NCI-H526 treated with DMSO at 0.1 percent for 48 hours (cell line): ENCODE data around the gene ARFGEF3.
"Not testable (repeated sequence)": the region's sequence is repeated elsewhere in the genome, so short reads cannot be mapped to it uniquely, and the experiment has no call there.

Experiments used
- DNase-seq: peaks from one replicate; lab custom pipeline; 2025; lab: John Stamatoyannopoulos, UW

The ARFGEF3 gene

DNA sequence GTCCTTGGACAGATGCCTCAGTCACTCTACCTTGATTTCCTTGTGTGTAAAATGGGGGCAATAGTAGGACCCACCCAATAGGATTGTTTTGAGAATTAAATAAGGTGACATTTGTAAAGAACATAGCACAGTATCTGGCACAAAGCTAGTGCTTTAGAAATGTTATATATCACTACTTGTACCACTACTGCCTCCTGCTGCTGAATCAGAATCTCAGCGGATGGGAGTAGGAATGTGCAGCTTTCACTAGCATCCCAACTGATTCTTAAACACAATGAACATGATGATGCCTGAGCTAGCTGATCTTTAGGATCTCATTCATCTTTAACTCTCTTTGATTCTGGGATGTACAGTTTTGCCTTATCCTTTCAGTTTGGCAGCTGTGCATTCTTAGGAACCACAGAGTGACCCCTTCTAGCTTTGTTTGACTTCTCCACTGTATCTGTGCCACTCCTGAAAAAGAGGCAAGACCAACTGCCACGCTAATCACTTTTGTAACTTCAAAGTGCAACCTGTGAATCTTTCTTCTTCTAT lies 49.4 kb downstream of the ARFGEF3 start:
- DNase-seq, result no peak

DNA sequence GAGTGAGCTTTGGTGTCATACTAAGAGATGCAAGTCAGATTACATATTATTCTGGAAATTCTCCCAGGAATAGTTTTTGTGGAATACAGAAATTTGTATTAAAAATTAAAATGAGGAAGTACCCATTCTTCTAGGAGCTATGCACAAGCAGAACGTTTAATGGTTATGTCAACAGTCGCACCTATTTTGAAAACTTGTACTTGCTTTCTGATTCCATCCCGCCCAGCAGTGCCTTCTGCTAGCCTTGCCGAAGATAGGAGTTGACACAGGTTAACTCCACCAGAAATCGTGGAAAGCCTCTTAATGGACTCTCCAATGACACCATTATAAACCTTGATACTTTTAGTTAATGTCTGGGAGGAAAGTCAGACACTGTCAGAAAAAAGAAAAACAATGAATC lies 49.9 kb downstream of the ARFGEF3 start:
- DNase-seq, result no peak

DNA sequence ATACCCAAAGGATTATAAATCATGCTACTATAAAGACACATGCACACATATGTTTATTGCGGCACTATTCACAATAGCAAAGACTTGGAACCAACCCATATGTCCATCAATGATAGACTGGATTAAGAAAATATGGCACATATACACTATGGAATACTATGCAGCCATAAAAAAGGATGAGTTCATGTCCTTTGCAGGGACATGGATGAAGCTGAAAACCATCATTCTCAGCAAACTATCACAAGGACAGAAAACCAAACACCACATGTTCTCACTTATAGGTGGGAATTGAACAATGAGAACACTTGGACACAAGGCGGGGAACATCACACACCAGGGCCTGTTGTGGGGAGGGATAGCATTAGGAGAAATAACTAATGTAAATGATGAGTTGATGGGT lies 50.8 kb downstream of the ARFGEF3 start:
- DNase-seq, result not testable (repeated sequence)

DNA sequence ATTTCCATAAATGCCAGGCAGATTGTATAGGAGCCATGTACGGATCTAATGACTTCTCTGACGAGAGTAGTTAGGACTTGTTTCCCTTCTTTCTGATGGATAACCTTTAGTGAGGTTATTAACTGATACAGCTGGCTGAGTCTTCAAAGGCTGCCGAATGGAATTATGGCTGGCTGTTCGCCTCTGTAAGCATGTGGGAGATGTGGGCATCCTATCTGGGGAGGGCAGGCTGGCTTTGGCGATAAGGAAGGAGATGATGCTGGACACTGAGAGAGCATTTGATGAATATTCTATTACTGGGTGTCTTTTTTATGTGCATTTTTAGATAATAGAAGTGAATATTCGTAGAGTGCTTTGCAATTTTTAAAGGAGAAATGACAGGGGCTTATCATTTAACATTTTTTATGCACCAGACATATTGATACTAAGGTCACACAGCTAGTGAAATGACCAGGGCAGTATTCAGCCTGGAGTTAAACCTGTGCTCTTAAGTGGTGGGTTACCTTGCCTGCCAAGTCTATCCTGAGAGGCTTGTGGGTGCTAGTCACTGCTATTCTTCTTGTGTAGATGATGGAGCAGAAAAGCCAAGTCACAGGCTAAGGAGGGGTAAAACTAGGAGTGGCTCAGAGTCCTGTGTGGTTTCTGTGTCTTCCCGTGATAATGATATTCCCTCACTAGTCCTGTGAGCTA lies 53.5 kb downstream of the ARFGEF3 start:
- DNase-seq, result no peak

DNA sequence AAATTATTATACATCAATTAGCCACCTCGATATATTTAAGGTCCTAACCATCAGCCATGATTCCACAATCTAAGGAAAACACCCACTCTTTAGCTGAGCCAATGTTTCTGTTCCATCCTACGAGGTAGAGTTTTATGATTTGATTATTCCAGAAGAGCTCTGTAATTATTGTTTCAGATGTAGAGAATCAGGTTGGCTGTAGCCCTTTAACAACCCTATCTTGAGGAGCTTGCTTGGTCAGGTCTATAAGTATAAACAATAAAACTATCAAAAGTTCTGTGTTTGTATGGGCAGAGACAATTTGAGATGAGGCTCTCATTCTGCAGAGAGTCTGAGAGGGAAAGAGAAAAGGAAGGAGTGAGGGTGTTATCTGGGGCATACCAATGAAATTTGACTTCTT lies 56.7 kb downstream of the ARFGEF3 start, which contains the start of gene PBOV1:
TSS of gene PBOV1 (minus strand) at position 43 of the 400 bp plus-strand sequence. CDS start 96 bp downstream, outside the sequence.
- no peak for DNase-seq

DNA sequence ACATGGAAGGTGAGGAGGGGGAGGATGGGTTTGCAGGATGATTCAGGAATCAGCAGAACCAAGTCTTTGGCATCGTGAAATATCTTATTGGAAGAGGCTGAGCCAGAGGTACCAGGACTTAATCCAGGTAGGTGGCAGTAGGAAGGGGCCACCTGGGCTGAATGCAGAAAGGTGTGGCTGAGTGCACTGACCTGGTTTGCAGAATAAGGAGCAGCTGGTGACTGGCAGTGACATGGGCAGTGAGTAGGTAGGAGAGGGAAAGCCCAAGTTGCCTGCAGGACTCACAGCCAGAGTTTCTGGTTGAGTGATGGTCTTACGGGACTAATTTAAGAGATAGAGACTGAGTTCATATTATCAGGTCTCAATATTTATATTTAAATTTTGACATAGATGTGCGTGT lies 57.7 kb downstream of the ARFGEF3 start:
- DNase-seq, result no peak

DNA sequence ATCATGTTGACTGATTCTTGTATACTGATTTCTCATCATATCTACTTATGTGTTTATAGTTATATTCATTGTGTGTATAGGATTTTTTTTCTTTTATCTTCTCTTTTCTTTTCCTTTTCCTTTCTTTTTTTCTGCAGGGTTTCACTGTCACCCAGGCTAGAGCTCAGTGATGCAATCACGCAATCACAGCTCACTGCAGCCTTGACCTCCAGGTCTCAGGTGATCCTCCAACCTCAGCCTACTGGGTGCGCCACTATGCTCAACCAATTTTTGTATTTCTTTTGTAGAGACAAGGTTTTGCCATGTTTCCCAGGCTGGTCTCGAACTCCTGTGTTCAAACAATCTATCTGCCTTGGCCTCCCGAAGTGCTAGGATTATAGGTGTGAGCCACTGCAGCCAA lies 58.2 kb downstream of the ARFGEF3 start:
- DNase-seq, result no peak

DNA sequence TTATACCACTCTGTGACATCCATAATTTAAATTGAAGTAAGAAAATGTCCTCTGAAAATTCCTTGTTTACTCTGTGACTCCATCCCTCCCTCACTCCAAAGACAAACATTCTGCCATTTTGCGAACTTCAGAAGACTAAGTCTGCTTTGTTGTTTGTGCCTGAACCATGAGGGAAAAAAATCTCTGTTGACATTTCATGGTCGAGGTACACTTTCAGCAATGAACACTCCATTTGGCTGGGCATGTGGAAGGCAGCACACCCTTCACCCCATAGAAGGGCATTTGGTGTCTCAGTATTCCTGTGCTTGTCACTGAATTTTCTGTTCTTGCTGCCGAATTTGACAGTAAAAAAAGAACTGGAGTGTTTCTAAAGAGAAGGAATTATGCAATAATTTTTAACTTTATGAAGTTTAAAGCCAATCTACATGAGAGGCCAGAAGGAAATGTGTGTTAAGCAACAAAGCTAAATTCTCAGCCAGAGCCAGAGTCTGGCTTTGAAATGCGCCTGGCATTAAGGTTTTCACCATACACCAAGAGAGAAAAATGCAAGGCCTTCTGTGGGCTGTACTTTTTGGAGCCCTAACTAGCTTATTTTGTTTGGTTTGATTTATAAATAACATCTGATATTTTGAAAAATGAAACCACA lies 61.3 kb downstream of the ARFGEF3 start:
- no peak for DNase-seq

DNA sequence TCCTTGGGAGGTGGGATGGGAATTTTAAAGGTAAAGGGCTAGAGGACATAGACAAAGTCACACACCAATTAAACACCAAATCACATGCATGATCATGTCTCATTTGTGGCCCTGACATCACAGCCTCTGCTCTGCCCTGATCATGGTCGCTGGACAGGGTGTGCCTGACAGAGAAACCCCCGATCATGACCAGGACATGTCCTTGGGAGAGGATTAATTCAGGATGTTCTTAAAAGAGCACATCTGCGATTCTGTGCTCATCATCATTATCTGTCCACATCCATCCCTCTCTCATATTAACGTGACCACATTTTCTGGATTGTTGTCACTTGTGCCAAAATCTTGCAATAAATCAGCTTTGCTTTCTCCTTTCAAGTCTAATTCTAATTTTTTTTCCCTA lies 64.2 kb downstream of the ARFGEF3 start:
- no peak for DNase-seq

DNA sequence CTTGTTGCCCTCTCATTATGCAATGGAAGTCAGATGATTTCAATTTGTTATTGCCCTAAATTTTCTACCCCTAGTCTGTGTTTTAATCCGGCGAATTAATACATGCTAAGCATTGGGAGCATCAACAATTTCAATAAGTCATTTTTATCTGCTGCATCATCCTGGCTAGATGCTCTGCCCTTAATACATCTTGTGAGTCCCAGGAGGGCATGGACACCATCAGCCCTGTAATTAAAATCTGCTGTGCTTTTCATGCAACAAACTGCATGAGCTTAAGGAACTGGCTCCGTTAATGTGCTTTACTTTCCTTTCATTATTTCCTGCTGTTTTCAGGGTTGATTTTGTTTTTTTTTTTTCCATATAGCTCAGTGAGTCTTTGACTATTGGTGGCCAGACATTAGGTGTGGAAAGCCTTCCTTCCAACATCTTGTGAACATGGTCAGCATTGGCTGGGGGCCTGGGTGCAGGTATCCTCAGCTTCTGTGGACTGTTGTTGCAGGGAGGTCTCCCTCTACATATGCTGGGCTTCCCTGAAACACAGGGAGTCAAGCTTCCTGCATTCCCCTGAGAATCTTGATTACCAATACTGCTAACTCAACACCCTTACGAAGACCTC lies 65.1 kb downstream of the ARFGEF3 start:
- DNase-seq, result no peak

DNA sequence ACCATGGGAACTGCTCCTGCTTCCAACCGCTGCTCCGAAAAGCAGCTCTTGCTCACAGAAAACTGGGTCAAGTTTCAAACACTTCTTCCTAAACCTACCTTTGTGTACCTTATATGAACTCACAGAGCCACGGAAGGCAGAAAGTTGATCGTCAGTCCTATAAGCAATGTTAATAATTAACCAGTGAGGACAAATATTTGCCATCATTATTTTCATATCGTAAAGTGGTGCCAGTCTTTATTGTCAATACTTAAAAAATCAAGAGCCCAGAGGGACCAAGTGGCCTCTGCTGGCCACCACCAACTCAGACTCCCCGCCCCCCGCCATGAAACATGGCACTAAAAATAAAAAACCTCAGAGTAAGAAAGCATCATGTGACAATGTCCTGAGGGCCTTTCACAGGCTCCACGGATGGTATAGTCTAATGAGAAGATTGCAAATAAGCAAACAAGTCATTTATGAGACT lies 65.6 kb downstream of the ARFGEF3 start:
- DNase-seq, result peak; percentile 99

DNA sequence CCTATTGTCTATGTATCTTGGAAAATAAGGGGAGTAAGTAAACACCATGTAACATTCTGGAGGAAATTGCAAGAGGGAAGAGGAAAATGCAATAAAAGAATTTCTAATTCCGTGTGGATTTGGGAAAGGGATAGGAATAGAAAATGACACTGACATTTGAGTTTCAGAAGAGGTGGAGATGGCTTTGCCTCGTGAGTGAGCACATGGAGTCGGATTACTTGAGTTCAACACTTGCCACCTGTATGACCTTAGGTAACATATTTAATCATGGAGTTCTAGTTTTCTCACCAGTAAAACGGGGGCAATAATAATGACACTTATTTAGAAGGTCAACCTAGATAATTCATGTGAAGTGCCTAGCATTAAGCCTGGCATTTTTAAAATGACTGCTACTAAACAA lies 67.3 kb downstream of the ARFGEF3 start:
- no peak for DNase-seq

DNA sequence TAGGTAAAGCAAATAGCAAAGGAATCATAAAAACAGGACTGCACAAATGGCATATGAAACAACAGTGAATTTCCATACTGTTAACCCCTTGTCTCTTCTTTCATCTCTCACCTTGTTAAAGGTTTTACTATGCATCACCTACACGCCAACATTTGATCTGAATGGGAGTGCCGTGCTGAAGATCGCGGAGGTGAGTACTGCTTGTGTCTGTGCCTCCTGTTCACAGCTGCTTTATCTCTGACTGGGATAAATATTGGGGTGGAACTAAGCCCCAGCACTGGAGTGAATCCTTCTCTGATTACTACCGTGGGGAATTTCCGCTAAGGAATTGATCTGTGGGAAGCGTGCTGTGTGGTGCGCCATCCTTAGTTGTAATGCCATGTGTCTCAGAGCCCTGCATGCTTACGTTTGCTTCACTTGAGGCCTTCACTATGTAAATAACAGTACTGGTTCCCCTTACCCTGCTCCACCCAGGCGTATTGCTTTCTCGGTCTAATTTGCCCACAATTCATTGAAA lies 68.0 kb downstream of the ARFGEF3 start:
- peak; percentile 61 for DNase-seq

DNA sequence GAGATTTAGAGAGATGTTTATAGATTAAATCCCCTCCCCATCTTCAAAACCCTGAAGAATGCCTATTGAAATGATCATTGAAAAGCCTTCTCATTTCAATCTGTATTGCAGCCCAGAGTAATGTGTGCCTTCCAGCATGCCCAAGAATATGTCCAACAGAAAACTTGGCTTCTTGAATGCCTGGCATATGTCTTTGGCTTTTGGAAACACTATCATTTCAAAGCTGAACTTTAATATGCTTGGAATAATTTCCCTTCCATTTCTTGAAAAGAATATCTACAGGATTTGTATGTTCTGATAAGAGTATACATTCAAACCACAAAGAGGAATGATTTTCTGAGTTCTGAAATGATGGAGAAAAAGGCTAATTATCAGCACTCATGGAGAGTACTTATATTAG lies 68.5 kb downstream of the ARFGEF3 start:
- DNase-seq, result no peak

DNA sequence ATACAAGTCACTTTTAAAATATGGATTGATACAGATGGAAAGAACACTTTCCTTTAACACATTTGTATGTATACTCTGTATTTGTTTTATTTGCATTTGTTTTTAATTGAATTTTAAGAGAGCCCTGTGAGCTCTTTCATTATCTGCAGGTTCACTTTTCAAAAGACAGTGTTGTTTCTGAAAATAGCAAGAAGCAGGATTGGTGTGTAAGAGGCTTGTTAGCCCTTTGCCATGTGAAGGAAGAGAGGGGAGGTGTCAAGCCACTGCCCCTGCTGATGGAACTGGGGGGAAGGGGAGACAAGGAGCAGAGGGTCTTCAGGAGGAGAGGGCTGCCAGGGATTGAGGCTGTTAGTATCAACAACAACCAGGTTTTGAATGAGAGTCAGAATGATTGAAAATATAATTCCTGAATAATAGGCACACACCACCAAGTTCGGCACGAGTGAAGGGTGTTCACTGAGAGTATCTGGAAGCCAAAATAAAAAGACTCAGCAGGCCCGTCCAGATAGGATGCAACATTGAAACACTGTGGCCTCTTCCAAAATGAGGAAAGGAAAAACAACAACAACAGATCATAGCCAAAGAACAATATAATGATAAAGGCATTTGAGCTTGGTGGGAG lies 69.1 kb downstream of the ARFGEF3 start:
- no peak for DNase-seq

DNA sequence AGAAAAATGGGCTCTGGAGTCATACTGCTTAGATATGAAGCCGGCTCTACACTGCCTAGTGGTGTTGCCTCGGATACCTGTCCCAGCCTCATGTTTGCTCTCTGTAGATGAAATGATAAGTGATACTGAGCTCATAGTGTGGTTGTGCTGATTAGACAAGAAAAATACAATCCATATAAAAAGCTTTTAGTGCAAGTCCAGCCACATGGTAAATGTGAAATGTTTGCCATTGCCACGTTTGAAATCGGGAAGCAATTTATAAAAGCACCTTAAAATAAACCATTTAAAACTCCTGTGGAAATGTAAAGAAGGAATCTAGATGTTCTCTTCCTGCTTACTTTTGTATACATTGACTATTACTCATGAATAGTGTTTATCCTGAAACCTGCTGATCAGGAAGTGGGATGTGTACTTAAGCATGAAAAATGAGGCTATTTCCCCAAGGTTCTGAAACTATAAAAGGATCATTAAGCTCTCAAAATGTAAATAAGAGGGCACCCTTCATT lies 69.7 kb downstream of the ARFGEF3 start:
- DNase-seq, result peak; percentile 94

DNA sequence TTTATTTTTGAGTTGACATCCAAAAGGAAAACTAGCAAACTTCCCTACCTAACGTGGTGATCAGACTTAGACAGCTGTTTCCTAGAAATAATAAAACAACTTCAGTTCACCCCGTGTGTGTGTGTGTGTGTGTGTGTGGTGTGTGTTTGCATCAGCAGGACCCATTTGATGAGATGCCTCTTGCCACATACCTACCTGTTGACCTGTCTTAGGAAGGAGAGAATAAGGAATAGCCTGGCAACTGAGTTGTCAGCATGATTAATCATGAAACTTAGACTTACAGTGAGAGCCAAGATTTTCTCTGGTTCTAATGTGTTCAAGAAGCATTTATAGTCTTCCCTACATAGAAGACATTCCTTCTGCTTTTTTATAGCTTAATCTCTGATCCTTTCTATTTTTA lies 72.6 kb downstream of the ARFGEF3 start:
- DNase-seq, result no peak

DNA sequence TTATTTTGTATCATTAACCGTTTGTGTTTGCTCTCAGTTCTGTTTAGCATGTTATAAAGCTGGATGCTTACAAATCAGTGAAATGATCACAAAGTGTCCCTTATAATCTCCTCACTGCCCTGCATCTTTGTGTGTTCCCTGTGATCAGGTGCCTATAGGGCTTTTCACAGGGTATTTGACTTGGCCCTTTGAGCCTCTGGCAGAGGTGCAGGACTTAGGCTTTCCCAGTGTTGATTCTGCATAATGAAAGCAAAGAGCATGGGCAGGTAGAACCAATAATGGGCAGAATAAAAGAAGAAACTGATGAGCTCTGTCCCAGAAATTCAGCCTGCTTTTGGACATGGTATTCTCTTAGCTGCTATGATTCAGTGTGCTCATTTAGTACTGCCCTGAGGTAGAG lies 73.5 kb downstream of the ARFGEF3 start:
- no peak for DNase-seq

DNA sequence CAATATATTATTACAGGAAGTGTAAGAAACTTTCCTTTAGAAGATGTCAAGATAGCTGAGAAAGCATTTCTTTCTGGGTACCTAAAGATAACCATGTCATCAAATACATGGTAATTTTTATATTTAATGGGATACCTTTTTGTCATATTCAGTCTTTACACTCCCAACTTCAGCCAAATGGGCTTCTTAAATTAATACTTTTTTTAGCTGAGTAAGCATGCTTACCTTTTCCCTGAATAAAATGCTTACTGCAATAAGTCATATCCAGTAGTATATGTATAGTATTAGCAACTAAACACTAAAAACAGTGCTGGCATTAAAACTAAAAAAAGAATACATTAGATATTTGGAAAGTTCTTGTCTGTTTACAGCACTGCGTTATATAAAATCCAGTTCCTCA lies 74.0 kb downstream of the ARFGEF3 start:
- DNase-seq, result no peak

DNA sequence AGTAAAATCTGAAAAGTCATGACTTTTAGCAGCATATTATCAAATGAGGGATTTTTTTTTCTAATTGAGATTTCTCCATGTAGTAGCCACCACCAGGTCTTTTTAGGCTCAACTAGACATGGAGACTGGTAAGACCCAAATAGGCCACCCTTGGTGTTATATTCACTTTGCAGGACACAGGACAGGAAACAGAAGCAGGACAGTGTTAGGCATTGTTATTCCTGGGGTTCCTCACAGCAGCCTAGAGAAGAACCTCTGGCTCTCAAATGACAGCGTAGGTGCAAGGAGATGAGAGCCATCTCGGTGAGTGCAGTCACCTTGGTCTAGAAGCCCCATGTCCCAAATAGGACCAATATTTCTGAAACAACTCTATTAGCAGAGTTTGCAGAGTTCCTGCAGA lies 75.7 kb downstream of the ARFGEF3 start:
- no peak for DNase-seq

DNA sequence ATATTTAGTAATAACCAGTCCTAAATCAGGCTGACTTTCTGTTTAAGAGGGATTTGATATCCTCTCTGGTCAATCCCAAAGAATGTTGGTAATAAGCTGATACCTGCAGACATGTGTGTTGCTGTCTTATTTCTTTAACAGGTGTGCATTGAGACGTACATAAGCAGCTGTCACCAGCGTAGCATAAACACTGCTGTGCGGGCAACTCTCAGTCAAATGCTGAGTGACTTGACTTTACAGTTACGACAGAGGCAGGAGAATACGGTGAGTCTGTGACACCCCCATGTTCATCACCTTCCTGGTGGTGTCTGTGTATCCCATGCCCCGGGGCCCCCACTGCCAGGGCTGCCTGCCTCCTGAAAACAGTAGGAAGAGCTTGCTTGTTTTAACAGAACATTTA lies 76.6 kb downstream of the ARFGEF3 start:
- no peak for DNase-seq

DNA sequence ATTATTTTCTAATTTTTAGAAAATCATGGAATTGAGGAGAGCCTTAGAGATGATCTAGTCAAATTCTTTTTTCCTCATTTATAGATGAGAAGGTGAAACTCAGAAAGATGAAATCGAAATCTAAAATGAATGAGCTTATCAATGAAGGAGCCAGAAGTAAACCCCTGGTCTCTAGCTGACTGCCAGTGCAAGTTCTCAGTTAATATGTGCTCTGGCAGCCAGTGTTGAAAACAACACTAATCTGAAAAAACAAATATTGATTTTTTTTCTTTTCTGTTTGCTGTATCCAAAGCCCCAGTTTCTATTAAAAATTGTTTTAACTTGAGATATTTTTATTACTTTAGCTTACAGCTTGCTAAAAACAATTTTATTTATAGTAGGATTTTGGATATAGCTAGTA lies 78.0 kb downstream of the ARFGEF3 start:
- no peak for DNase-seq
